ENCODE measurements around the gene ASPN.

DNA sequence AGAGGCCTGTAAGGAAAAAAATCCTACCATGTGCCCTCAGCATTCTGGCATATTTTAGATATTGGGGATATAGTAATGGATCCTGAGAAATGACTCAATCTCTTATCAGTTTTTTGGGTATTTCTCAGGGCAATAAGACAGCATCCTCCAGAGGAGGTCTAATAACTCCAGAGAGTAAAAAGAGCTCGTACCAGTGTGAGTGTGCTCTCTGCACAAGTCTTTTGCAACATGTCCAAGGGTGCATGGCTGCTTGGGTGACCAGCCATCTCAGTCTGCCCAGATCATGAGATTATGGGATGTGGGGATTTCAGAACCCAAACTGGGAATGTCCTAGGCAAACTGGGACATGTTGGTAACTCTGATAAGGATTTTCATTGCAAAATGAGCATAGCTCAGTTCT, 15.3 kb downstream of the ASPN start:
- TF ChIP-seq, protein P1, sequence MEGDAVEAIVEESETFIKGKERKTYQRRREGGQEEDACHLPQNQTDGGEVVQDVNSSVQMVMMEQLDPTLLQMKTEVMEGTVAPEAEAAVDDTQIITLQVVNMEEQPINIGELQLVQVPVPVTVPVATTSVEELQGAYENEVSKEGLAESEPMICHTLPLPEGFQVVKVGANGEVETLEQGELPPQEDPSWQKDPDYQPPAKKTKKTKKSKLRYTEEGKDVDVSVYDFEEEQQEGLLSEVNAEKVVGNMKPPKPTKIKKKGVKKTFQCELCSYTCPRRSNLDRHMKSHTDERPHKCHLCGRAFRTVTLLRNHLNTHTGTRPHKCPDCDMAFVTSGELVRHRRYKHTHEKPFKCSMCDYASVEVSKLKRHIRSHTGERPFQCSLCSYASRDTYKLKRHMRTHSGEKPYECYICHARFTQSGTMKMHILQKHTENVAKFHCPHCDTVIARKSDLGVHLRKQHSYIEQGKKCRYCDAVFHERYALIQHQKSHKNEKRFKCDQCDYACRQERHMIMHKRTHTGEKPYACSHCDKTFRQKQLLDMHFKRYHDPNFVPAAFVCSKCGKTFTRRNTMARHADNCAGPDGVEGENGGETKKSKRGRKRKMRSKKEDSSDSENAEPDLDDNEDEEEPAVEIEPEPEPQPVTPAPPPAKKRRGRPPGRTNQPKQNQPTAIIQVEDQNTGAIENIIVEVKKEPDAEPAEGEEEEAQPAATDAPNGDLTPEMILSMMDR (IDR thresholded peaks at IDR 0.05; ENCODE audit: poor library complexity, severe bottlenecking), result no peak
- TF ChIP-seq, protein P2, sequence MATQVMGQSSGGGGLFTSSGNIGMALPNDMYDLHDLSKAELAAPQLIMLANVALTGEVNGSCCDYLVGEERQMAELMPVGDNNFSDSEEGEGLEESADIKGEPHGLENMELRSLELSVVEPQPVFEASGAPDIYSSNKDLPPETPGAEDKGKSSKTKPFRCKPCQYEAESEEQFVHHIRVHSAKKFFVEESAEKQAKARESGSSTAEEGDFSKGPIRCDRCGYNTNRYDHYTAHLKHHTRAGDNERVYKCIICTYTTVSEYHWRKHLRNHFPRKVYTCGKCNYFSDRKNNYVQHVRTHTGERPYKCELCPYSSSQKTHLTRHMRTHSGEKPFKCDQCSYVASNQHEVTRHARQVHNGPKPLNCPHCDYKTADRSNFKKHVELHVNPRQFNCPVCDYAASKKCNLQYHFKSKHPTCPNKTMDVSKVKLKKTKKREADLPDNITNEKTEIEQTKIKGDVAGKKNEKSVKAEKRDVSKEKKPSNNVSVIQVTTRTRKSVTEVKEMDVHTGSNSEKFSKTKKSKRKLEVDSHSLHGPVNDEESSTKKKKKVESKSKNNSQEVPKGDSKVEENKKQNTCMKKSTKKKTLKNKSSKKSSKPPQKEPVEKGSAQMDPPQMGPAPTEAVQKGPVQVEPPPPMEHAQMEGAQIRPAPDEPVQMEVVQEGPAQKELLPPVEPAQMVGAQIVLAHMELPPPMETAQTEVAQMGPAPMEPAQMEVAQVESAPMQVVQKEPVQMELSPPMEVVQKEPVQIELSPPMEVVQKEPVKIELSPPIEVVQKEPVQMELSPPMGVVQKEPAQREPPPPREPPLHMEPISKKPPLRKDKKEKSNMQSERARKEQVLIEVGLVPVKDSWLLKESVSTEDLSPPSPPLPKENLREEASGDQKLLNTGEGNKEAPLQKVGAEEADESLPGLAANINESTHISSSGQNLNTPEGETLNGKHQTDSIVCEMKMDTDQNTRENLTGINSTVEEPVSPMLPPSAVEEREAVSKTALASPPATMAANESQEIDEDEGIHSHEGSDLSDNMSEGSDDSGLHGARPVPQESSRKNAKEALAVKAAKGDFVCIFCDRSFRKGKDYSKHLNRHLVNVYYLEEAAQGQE (IDR thresholded peaks at IDR 0.05; ENCODE audit: borderline replicate concordance), result no peak
- TF ChIP-seq MXI1 (conservative IDR thresholded peaks at IDR 0.05; ENCODE audit: poor library complexity, severe bottlenecking), result no peak

All from neural cell (in vitro differentiated cells).